PC-3 (cell line): ENCODE data around the gene PPM1E. TPM values are rescaled to one million over a fixed set of nuclear protein-coding genes. Genes with fewer than 3 reads are reported as not detected.

Source experiments
- ATAC-seq: fragments of 200-7000 bp; cut with Tn5 transposase; 2 replicates; pipeline ENCODE4 v1.9.1; 2020; ENCODE audit warnings: mild to moderate bottlenecking, moderate library complexity
- BruUV-seq: library from RNA; stranded (reverse); fragments of 400-500 nt; replicated peaks from 2 replicates; lab custom pipeline; 2021; lab: Mats Ljungman, UMichigan
- CTCF ChIA-PET: fragments of 300-600 bp; sonication (Branson Sonifier 250); formaldehyde crosslinking; loops from one replicate; lab custom pipeline; 2022; ENCODE audit warnings: antibody characterized with exemption; lab: Charles Lee
- POLR2A ChIA-PET: fragments of 300-600 bp; sonication (Branson Sonifier 250); formaldehyde crosslinking; loops from one replicate; lab custom pipeline; 2022; ENCODE audit warnings: antibody characterized with exemption; ENCODE audit not compliant: unreplicated experiment; lab: Charles Lee
- DNase-seq: peaks from one replicate; pipeline ENCODE4 v3.0.0-alpha.2; 2015
- H2AFZ ChIP-seq: fragments of 300-600 bp; sonication (generic); 2 replicates; pipeline ENCODE4 v1.6.0; 2016; ENCODE audit warnings: antibody characterized with exemption, low read length
- H3F3A ChIP-seq: fragments of 300-600 bp; sonication (generic); one replicate; pipeline ENCODE4 v1.6.0; 2017; ENCODE audit warnings: antibody characterized with exemption, low read length, control low read depth, mild to moderate bottlenecking; ENCODE audit not compliant: unreplicated experiment
- H3K27ac ChIP-seq: fragments of 300-600 bp; sonication (generic); 2 replicates; pipeline ENCODE4 v1.5.1; 2016; ENCODE audit warnings: mild to moderate bottlenecking, low read length
- H3K27me3 ChIP-seq: fragments of 300-600 bp; sonication (generic); 2 replicates; pipeline ENCODE4 v1.6.1; 2016; ENCODE audit warnings: low read length, mixed read lengths
- H3K36me3 ChIP-seq: fragments of 300-600 bp; sonication (generic); 2 replicates; pipeline ENCODE4 v1.6.1; 2016; ENCODE audit warnings: low read depth, mixed run types, low read length, mixed read lengths
- H3K4me1 ChIP-seq: fragments of 300-600 bp; sonication (generic); 2 replicates; pipeline ENCODE4 v1.5.1; 2016; ENCODE audit warnings: low read length; ENCODE audit not compliant: insufficient read depth
- H3K4me2 ChIP-seq: fragments of 300-600 bp; sonication (generic); 2 replicates; pipeline ENCODE4 v1.6.0; 2016; ENCODE audit warnings: low read length
- H3K4me3 ChIP-seq: fragments of 300-600 bp; sonication (generic); 2 replicates; pipeline ENCODE4 v1.5.1; 2016; ENCODE audit warnings: mild to moderate bottlenecking, low read length, mixed read lengths
- H3K79me2 ChIP-seq: fragments of 300-600 bp; sonication (generic); 2 replicates; pipeline ENCODE4 v1.6.1; 2017; ENCODE audit warnings: low read length, mixed read lengths
- H3K9ac ChIP-seq: fragments of 300-600 bp; sonication (generic); 2 replicates; pipeline ENCODE4 v1.6.0; 2016; ENCODE audit warnings: mild to moderate bottlenecking, low read length
- H3K9me2 ChIP-seq: fragments of 300-600 bp; sonication (generic); replicated peaks from 2 replicates; pipeline ENCODE4 v1.6.1; 2016; ENCODE audit warnings: mixed run types, low read length, mixed read lengths
- H3K9me3 ChIP-seq: fragments of 300-600 bp; sonication (generic); 2 replicates; pipeline ENCODE4 v1.6.1; 2016; ENCODE audit warnings: low read length, mixed read lengths
- H4K20me1 ChIP-seq: fragments of 300-600 bp; sonication (generic); 2 replicates; pipeline ENCODE4 v1.6.1; 2016; ENCODE audit warnings: low read length, mixed read lengths
- EZH2 ChIP-seq: fragments of 300-600 bp; sonication (generic); IDR thresholded peaks from one replicate; pipeline ENCODE4 v1.6.1; 2017; ENCODE audit warnings: antibody characterized with exemption, mild to moderate bottlenecking, low read length; ENCODE audit not compliant: unreplicated experiment
- EZH2phosphoT487 ChIP-seq: fragments of 300-600 bp; sonication (generic); IDR thresholded peaks from 2 replicates; pipeline ENCODE4 v1.6.1; 2018; ENCODE audit warnings: mild to moderate bottlenecking, antibody characterized with exemption, low read length, borderline replicate concordance
- intact Hi-C: fragments of 100-400 bp; cut with micrococcal nuclease; formaldehyde crosslinking; loops from 2 replicates; pipeline ENCODE4 v1.9.0; 2023
- total RNA-seq: library from RNA; depleted of rRNA; stranded (reverse); fragments of >200 nt; gene quantifications from 2 replicates; pipeline ENCODE4 v1.2.3, GENCODE V29; 2014
- TF ChIP-seq, protein P1 (sequence below): fragments of 300-600 bp; sonication (generic); conservative IDR thresholded peaks from 2 replicates; pipeline ENCODE4 v1.5.1; 2017; ENCODE audit warnings: antibody characterized with exemption, low read depth, mild to moderate bottlenecking, low read length

Gene PPM1E
- total RNA-seq, 1 experiment from 2014 or later: not detected

DNA sequence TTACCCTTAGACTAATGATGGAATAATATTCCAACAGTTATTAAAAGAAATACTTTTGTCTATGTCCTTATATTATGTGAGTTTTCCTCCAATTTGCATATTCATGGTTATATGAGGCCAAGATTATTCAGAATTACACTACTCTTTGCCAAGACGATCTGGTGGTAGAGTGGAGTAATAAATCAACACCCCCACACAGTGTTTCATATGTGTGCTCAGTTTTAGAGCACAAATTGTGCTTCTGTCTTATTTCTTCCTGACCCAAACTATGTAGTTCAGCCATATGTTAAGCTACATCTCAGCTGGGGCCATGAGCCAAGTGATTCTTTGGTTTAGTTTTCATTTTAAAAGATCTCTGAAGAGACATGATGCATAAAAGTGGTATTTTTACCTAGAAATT lies 26.9 kb upstream of the PPM1E start:
- no peaks in the 10 kb centered on the region for H3K27me3 ChIP-seq
- H4K20me1 ChIP-seq: no peaks in the 10 kb centered on the region
- H3K4me1 ChIP-seq: no peaks in the 10 kb centered on the region
- H3K79me2 ChIP-seq: no peaks in the 10 kb centered on the region
- no peaks in the 10 kb centered on the region for H3K9me2 ChIP-seq
- no peaks in the 10 kb centered on the region; the same call in 1 of the 2 replicates for H3K36me3 ChIP-seq
- H3K9ac ChIP-seq: no peak overlapping the region
- H3K4me2 ChIP-seq: no peak overlapping the region
- H2AFZ ChIP-seq: no peak overlapping the region
- no peaks in the 10 kb centered on the region for H3K9me3 ChIP-seq
- no peaks in the 10 kb centered on the region for H3F3A ChIP-seq
- intact Hi-C loops: no loop called here
- POLR2A ChIA-PET: no interaction called here
- H3K27ac ChIP-seq: no peak overlapping the region
- no TSS peak for BruUV-seq
- CTCF ChIA-PET: no interaction called here
- ATAC-seq: no peak
- TF ChIP-seq, protein P1, sequence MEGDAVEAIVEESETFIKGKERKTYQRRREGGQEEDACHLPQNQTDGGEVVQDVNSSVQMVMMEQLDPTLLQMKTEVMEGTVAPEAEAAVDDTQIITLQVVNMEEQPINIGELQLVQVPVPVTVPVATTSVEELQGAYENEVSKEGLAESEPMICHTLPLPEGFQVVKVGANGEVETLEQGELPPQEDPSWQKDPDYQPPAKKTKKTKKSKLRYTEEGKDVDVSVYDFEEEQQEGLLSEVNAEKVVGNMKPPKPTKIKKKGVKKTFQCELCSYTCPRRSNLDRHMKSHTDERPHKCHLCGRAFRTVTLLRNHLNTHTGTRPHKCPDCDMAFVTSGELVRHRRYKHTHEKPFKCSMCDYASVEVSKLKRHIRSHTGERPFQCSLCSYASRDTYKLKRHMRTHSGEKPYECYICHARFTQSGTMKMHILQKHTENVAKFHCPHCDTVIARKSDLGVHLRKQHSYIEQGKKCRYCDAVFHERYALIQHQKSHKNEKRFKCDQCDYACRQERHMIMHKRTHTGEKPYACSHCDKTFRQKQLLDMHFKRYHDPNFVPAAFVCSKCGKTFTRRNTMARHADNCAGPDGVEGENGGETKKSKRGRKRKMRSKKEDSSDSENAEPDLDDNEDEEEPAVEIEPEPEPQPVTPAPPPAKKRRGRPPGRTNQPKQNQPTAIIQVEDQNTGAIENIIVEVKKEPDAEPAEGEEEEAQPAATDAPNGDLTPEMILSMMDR: no peak
- TF ChIP-seq EZH2 (no peak), EZH2phosphoT487 (no peak)
- DNase-seq: no peak
- H3K4me3 ChIP-seq: no peak overlapping the region

DNA sequence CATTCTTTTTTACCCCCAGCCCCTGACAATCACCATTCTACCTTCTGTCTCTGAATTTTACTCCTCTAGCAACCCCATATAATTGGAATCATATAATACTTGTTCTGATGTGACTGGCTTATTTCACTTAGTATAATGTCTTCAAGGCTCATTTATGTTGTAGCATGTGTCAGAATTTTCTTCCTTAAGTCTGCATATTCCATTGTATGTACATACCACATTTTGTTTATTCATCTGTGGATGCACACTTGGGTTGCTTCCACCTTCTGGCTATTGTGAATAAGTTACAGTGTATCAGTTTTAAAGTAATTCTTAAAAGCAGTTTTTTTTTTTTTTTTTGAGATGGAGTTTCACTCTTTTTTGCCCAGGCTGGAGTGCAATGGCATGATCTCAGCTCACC lies 24.7 kb upstream of the PPM1E start:
- Histone ChIP-seq H3K9ac (no peak overlapping the region), H3K27me3 (no peaks in the 10 kb centered on the region), H3K4me3 (no peak overlapping the region), H3F3A (no peaks in the 10 kb centered on the region), H3K9me2 (no peaks in the 10 kb centered on the region), H3K27ac (no peak overlapping the region), H3K36me3 (no peaks in the 10 kb centered on the region), H4K20me1 (no peaks in the 10 kb centered on the region), H3K9me3 (no peaks in the 10 kb centered on the region), H3K79me2 (no peaks in the 10 kb centered on the region), H3K4me1 (no peaks in the 10 kb centered on the region), H3K4me2 (no peak overlapping the region), H2AFZ (no peak overlapping the region)
- POLR2A ChIA-PET: no interaction called here
- TF ChIP-seq EZH2phosphoT487: no peak
- no peak for TF ChIP-seq EZH2
- TF ChIP-seq, protein P1: no peak
- BruUV-seq: no TSS peak
- ATAC-seq (no peak), DNase-seq (no peak)
- CTCF ChIA-PET: no interaction called here
- intact Hi-C loops: no loop called here

DNA sequence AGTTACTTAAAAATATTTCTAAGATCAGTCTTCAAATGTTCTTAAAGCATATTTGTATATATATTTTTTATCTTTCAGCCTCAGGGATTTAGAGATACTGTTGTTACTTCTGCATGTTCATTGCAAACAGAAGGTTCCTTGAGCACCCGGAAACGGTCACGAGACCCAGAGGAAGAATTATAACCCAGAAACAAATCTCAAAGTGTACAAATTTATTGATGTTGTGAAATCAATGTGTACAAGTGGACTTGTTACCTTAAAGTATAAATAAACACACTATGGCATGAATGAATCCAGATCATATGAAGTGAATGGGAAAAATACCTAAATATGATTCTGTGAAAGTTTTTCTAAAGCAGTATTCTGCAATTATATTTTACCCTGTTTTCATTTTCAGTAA lies 21.6 kb upstream of the PPM1E start:
- H3K36me3 ChIP-seq: no peaks in the 10 kb centered on the region

More for the DNA sequence above, 21.6 kb upstream of the PPM1E start:
- Histone ChIP-seq H4K20me1 (no peaks in the 10 kb centered on the region), H3K79me2 (no peaks in the 10 kb centered on the region), H3K27me3 (no peaks in the 10 kb centered on the region), H2AFZ (no peak overlapping the region), H3K4me1 (no peaks in the 10 kb centered on the region), H3K9me2 (no peaks in the 10 kb centered on the region), H3F3A (no peaks in the 10 kb centered on the region), H3K9ac (no peak overlapping the region), H3K27ac (no peak overlapping the region), H3K4me2 (no peak overlapping the region), H3K4me3 (no peak overlapping the region), H3K9me3 (no peaks in the 10 kb centered on the region)
- TF ChIP-seq EZH2: no peak
- no peak for TF ChIP-seq EZH2phosphoT487
- TF ChIP-seq, protein P1: no peak
- no TSS peak for BruUV-seq
- CTCF ChIA-PET: no interaction called here
- DNase-seq (no peak), ATAC-seq (no peak)
- POLR2A ChIA-PET: no interaction called here
- intact Hi-C loops: no loop called here
